HG03097 (cell line): ENCODE data around the gene PAK2.
"Not testable (repeated sequence)": the region's sequence is repeated elsewhere in the genome, so short reads cannot be mapped to it uniquely, and the experiment has no call there.

Experiments
- ATAC-seq: cut with Tn5 transposase; IDR thresholded peaks from one replicate; pipeline ENCODE4 v1.9.1; 2021; ENCODE audit not compliant: unreplicated experiment, low FRiP score

PAK2 gene

GRCh38 chr3:196842567-196843434 is 103.1 kb downstream of the PAK2 start:
- no peak for ATAC-seq

GRCh38 chr3:196843435-196844110 is 103.9 kb downstream of the PAK2 start:
- no peak for ATAC-seq

GRCh38 chr3:196844235-196845219 is 104.9 kb downstream of the PAK2 start:
- ATAC-seq, result not testable (repeated sequence)

- not testable (repeated sequence) for ATAC-seq
Measured at GRCh38 chr3:196848375-196848774, 108.7 kb downstream of the PAK2 start.

GRCh38 chr3:196849180-196849741 is 109.6 kb downstream of the PAK2 start:
- no peak for ATAC-seq

GRCh38 chr3:196863000-196863399 is 123.3 kb downstream of the PAK2 start:
- ATAC-seq, result not testable (repeated sequence)

- ATAC-seq, result no peak
Measured at GRCh38 chr3:196867155-196867506, 127.5 kb downstream of the PAK2 start.

GRCh38 chr3:196867507-196868296 is 128.0 kb downstream of the PAK2 start, which contains the start of gene SENP5:
SENP5 (plus strand) TSS chr3:196867920; CDS start chr3:196885182, 17,262 bp downstream.
- peak; percentile 89 for ATAC-seq

- peak; percentile 14 for ATAC-seq
Measured at GRCh38 chr3:196868297-196868661, 128.6 kb downstream of the PAK2 start.

GRCh38 chr3:196872316-196872715 is 132.7 kb downstream of the PAK2 start:
- no peak for ATAC-seq

GRCh38 chr3:196874511-196875094 is 134.9 kb downstream of the PAK2 start:
- not testable (repeated sequence) for ATAC-seq

GRCh38 chr3:196875258-196875657 is 135.6 kb downstream of the PAK2 start:
- no peak for ATAC-seq
